ENCODE measurements around the gene PIM3. TPM values are rescaled to one million over a fixed set of nuclear protein-coding genes. Genes with fewer than 3 reads are reported as not detected.

The PIM3 gene
- polyA plus RNA-seq, 1 donor: 19.8 TPM

DNA sequence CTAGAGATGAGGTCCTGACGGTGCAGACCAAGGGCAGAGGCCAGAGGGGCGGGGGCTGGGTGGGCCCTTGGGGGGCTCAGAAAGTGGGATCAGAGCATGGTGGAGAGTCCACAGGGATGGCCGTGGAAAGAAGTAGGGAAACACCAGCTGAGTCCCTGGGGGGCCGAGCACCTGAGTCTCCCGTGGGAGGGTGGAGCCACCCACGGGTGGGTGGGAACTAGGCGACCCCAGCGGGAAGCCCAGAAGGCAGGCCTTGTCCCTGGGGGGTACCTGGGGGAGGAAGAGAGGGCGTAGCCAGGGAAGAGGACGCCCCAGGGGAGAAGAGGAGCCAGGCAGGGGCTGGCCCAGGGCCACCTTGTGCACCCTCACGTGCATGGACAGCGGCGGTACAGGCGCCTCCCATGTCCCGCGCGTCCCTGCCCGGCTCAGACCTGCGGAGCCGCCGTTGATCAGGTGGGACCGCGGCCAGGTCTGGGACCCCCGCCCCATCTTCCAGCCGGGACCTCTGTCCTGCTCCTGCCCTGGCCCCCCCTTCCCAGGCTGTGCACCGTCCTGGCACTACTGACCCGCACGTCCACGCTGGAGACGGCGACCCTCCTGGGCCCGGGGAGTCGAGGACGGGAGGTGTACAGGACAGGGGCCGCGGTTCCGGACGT, 31.9 kb upstream of the PIM3 start:
- no peak for DNase-seq

DNA sequence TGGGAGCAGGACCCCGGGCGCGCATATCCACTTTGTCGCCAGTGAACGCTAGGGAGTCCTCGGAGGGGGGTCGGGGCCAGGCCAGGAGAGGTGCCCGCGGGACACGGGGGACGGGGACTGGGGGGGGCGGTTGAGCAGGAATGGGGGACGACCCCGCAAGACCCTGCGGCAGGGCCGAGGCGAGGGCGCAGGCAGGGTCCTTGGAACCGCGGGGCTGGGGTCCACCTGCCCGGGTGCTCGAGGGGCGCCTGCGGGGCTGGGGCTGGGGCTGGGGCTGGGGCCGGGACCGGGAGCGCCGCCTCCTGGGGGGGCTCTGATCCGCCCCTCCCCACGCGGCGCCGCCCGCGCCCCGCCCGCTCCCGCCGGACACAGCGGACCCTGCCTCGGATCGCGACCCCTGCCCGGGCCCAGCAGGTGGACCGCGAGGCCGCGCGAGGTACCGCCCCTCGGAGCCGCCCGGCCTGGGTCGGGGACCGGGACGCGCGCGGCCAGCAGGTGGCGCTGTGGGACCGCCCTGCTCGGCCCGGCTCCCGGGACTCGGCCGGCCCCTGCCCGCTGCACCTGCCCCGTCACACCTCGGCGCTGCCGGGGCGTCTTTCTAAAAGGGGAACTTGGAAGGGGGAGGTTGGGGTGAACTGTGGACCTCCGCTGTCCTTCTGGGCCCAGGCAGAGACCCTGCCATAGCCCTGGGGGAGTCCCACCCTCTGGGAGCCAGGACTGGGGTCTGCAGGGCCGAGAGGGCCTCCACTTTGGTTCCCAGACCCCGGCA, 31.2 kb upstream of the PIM3 start:
- peak; percentile 54 for DNase-seq

DNA sequence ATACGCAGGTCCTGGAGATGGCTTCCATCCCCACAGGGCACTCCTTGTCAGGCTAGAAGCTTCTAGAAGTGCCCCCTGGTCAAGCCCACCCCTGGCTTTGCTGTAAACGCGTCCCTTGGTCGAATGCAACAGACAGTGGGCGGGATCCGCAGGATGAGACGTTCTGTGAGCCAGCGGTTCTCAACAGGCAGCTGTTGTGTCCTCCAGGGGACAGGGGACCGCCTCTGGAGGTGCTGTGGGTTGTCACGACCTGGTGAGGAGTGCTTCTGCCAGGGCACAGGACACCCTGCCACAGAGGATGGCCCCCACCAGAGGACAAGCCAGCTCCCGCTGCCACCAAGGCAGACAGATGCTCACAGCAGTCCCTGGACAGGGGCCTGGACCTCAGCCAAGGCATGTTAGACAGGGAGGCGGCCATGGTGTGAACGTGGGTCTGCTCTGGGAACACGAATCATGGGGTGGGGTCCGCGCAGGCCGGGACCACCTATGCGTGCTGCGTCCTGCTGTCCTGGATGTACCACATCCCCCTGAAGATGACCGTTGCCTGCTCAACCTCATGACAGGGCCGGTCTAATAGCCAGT, 30.5 kb upstream of the PIM3 start:
- no peak for DNase-seq

DNA sequence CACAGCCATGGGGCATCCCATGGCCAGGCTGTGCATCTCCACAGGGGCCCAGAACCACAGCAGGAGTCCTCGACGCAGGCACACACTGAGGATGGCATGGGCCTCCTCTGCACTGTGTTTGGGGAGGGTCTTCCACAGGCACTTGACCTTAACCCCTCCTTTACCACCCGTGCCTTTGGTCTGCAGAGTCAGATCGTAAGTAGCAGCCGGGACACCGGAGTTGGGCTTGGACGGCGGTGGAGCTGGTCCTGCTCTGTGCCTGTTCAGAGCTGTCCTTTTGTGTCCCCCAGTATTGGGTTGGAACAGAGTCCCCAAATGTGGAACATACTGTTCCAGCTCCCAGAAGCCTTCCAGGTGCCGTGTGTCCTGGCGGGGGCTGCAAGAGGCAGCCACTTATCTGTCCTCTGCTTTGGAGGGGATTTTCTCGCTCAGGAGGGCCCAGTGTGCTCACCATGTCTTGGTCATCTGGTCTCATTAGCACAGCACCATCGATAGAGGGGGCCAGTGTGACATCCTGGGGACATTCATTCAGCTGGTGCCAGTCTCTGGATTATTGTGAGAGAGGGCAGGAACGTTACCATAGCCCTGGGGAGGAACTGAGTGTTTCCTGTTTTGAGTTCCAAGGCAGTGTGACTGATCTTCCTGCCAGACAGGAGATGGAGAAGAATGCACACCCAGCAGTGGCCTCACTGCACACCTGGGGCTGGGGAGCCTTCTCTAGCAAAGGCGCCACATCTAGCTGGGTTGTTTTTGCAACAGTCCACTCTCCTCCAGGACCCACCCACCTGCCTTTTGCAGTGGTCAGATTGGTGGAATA, 29.8 kb upstream of the PIM3 start:
- DNase-seq: no peak

DNA sequence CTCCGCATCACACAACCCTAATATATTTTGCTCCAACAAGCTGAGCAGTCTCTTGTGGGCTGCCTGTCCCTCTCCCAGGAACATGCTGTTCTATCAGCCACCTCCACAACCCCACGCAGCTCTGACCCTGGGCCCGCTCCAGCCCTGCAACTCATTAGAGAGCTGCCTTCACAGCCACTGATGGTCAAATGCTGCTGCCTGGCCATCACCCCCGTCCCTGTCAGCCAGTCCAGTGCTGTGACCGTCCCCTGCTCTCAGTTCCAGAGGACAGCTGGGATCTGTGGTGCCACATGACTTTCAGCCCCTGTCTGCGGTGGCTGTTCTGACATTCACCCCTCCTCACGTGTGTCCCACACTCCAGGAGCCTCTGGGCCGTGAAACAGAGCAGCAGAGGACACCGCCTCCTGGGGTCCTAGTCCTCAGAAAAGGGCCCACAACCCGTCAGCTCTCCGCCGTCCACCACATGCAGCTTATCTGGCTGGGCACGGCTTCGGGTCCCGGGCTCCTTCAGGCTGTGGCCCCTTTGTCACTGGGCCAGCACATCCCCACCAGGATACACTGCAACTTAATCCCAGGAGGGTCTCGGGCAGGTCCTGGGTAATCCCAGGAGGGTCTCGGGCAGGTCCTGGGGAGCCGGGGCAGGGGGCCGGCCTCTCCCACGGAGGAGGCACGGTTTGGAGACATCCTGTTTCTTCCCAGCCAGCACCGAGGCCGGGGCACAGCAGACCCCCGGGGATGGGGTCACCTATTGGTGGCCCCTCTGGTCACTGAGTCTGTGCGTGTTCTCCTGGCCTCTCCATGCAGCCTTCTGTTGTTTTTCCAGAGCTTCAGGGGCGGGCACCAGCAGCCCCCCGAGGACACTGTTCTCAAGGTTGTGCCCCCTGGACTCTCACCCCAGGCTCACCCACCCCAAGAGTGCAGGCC, 27.1 kb upstream of the PIM3 start:
- DNase-seq: no peak

DNA sequence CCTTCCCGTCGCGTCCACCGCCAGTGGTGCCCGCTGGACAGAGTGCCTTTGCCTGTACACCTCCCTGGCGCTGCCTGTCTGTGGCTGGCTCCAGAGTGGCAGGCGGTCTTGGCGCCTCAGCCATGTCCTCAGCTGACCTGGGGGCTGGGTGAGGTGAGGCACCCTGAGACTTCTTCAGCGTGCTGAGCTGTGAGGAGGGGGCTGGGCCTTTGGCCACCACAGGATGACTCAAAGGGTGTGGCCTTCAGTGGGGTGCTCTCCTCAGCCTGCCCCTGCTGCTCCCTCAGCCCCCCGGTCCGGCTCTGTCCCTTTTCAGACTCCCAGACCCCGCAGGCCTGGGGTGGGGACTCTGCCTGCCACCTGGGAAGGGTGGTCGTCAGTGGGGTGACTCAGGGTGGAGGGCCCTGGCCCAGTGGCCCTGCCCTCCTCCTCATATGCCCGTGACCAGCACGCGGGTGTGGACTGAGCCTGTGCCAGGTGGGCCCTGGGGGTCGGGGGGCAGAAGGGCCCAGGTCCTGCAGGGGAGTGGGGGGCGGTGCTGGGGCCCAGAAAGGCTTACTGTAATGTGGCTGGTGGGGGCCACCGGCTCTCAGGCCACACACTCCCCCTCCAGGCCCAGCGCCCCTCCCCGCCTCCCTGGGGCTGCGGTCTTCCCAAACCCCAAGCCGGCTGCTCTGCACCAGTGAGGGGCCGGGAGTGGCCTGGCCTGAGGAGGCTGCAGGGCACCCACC, 26.2 kb upstream of the PIM3 start:
- DNase-seq: no peak

DNA sequence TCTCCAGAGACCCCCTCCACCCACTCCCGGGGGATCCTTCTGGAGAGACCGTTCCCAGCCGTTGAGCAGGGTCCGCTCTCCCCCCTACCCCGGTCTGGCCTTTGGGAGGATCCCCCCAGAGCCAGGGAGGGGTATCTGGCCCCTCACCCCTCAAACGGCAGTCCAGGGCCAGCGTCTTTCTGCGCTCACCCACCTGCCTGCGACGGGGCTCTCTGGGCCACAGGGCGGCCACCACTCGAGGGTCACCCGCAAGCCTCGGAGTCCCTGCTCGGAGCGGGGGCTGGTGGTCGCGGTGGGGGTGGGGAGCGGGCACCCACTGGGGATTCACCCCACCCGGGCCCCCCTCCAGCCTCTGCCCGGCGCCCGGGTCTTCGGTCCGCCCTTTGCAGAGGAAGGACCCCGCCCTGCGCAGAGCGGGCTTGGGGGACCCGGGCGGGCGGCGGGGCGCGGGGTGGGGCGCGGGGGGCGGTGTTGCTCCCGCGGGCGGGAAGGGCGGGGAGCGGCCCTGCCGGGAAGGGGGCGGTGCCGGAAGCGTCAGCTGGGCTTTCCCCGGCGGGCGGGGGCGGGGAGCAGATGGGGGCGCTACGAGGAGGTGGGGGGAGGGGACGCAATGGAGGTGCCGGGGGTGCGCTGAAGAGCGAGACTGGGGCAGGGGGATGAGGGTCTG, 25.5 kb upstream of the PIM3 start:
- DNase-seq: peak; percentile 62

DNA sequence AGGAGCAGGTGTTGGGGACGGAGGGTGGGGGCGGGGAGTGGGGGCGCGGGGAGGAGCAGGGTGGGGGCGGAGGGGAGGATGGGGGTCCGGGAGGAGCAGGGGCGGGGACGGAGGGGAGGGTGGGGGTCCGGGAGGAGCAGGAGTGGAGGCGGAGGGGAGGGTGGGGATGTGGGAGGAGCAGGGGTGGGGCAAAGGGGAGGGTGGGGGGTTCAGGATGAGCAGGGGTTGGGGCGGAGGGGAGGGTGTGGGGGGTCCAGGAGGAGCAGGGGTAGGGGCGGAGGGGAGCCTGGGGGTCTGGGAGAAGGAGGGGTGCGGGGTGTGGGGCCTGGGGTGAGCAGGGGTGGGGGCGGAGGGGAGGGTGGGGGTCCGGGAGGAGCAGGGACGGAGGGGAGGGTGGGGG, 25.0 kb upstream of the PIM3 start:
- no peak for DNase-seq

DNA sequence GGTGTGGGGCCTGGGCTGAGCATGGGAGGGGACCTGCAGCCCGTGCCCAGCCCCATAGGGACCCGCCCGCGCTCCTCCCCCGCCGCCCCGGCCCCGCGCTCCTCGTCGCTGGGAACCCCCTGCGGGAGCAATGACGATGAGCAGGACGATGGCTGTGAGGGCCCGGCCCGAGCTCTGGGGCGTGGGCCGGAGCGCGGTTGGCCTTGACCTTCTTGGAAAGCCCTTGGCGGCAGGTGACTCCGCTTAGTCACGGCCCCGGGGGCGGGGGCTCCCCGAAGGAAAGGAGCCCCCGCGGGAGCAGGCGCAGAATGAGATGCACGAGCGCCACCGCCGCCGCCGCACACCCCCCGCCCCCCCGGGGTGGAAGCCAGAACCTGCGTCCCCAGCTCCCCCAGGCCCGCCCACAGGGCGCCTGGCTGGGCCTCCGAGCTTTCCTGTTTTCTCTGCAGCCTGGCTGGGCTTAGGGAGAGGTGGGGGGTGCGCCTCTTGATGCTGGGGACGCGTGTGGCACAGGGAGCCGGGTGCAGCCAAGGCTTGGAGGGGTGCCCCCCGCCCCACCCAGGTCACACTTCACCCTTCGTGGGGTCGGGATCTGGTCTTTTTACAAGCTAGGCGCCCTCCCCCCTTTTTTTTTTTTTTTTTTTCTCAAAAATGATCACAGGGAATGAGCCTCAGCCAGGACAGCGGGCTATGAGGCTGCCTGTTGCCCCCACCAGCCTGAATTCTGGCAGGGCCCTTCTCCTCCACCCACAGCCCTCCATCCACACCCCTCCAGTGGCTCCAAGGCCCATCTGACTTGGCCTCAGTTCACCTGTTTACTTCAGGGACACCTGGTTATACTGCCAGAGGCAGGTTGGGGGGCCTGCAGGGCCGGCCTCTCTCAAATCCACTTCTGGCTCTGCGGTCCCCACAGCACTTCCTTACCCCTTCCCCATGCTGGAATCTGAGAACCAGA, 24.3 kb upstream of the PIM3 start:
- peak; percentile 65 for DNase-seq

DNA sequence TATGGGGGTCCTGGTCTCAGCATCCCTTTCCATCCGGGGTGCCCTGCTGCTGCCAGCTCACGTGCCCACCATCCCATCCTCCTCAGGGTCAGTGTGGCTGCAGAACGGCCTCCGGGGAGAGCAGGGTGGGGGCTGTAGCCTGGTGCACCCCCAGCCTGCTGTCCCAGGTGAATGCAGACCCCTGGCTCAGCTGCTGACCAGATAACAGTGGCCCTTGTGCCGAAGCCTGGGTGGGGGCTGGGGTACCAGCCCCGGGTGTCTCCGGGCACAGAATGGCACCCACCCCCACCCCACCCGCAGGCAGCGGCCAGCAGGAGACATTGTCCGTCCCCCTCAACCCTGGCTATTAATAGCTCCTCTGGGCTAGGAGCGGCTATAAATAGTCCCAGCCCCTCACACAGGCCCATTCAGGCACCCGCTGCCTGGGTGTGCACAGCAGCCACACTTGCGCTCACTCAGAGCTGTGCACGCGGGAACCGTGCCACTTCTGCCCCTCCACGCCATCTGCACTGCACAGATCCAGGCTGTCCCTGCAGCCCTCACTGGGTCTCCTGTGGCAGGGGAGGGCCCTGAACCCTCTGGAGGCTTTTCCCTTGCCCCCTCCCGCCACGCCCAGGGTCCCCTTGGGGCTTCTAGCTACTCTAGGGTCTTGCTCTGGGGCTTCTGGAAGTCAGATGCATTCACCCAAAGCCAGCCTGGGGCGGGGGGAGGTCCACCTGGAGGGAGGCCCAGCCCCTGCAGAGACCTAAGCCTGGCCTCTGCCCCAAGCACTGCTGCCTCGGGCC, 23.4 kb upstream of the PIM3 start:
- no peak for DNase-seq

DNA sequence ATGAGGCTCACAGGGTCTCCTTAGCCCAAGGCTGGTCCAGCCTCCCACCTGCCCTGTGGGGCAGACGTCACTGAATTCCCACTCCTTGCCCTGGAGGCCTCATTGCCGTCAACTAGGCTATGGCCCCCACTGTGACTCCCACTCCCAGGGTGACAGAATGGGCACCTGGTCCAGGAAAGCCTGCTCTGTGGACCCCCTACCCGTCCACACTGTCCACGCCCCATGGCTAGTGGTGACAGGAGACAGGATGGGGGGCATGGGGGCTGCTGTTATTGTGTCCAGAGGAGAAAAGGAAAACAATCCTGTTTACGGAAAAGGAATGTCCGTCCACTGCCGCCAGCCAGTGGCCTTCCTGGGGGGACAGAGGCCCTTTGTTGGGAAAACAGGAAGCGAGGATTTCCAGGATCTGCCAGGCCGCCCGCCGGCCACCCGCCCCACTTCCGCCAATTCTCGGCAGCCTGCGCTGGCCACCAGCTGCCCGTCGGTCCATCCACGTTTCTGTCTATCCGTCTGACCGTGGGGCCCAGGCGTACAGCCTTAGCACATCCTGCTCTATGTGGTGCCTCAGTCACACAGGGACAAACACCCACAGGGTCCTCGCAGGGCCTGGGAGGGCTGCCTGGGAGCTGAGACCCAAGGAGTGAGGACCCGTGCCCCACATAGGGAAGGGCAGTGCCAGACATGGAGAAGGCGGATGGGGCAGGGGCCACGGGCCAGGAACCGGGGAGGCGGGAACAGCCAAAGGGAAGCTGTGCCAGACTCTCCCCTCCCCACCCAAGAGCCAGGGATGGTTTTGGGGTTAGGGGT, 22.6 kb upstream of the PIM3 start:
- no peak for DNase-seq

DNA sequence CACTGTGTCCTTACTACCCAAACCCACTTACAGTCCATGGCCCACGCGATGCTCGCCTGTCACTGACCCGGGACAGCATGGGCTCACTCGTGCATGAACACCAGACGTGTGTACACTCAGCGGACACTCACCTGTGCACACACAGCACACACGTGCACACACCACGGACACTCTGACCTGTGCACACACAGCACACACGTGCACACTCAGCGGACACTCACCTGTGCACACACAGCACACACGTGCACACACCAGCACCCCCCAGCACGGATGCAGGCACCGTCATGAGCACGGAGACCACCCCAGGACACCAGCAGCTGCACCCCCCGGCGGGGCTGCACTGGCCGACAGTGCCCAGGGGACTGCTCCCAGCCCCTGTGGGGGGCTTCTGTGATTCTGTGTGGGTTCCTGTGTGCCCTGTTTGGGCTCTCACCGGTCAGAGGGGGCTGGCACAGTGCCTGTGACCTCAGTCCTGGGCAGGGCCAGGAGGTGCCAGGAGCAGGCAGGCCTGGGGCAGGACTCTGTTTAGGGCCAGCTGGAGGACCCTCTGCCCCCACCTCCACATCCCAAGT, 21.9 kb upstream of the PIM3 start:
- DNase-seq: no peak

DNA sequence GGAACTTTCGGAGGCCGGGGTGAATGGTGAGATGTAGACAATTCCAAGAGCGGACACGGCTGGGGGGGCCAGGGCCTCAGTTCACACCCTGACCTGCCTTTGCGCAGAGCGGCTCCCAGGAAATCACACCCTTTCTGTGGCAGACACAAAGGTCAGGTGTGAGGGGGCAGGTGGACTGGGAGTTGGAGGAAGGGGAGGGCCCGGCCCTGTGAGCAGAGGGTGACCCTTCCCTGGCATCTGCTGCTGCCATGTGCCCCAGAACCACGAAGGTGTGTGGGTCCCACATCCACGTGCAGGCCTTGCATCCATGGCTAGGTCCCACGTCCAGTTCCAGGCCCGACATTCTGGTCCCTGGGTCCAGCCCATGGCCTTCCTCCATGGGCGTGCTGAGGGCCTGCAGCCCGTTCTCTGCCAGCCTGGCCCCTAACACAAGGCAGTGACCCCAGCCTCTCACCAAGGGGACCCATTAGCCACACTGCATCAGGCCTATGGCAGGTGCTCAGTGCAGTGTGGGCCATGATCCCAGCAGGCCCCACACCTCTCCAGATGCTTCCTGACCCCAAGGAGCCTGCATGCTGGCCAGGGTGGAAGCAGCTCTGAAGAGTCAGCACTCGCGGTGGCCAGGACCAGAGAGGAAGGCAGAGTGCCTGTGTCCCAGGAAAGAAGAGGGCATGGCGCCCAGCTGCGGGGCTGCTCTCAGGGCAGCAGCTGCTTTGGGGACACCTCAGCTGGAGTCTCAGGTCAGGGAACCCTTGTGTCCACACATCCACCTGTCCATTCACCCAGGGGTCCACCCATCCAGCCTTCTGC, 18.9 kb upstream of the PIM3 start:
- DNase-seq: no peak

DNA sequence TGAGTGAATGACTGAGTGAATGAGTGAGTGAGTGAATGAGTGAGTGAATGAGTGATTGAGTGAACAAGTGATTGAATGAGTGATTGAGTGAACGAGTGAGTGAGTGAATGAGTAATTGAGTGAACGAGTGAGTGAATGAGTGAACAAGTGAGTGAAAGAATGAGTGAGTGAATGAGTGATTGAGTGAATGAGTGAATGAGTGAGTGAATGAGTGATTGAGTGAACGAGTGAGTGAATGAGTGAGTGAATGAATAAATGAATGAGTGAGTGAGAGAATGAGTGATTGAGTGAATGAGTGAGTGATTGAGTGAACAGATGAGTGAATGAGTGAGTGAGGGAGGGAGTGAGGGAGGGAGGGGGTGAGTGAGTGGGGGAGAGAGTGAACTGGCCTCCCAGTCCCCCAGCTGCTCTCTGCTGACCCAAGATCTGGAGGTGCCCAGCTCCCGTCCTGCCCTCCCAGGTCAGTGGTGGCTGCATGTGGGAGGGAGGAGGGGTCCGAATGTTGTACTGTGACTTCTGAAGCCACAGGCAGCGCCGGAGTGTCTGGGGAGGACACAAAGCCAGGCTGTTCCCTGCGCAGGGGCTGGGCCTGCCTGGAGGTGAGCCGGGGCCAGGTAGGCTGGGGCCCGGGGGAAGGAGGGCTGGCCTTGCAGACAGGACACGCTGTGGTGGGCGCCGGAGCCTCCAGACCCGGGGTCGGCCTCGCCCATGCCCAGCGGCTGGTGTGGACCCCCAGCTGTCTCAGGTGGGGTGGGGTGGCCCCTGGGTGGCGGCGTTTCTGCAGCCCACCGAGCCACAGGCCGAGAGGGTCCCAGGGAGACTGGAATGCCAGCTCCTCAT, 17.8 kb upstream of the PIM3 start:
- no peak for DNase-seq

DNA sequence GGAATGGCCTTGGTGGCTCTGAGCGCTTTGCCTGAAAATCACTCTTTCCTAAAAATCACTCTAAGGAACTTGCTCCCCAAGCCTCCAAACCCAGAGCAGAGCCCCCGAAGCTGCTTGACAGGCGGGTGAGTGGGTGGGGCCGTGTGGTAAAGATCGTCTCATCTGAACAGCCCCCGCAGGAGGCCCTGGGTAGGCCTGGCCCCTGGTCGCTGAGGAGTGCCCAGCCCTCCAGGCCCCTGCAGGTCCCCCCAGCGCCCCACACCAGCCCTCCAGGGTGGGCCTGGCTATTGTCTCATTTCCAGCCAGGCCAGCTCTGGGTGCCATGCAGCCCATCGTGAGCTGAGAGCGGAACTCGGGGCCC, 17.2 kb upstream of the PIM3 start:
- DNase-seq: no peak

All from hindlimb muscle (tissue), 1 donor.